Stimulated activated CD4-positive, alpha-beta T cell treated with anti-CD3 and anti-CD28 coated beads, Interleukin-4, amount 100 ng/mL, for 4 hours (primary cell): ENCODE results near the gene MFGE8.
A peak's percentile ranks its signal among the peaks of the same experiment; 100 is the strongest.
"Not testable (repeated sequence)": the region's sequence is repeated elsewhere in the genome, so short reads cannot be mapped to it uniquely, and the experiment has no call there.

ENCODE experiments used
- DNase-seq, 2 experiments: peaks; one replicate each; pipeline ENCODE4 v3.0.0-alpha.2; 2020

The MFGE8 gene

GRCh38 chr15:88913017-88913849, at the start of gene MFGE8:
TSS of gene MFGE8 (minus strand) at chr15:88913379. CDS start at chr15:88913319, 60 bp downstream.
- peak; percentile 58 to 68 for DNase-seq

GRCh38 chr15:88959445-88959844, 46.3 kb upstream of the MFGE8 start:
- no peak for DNase-seq

- no peak for DNase-seq
Measured at GRCh38 chr15:88956906-88957305, 43.7 kb upstream of the MFGE8 start.

GRCh38 chr15:88956263-88956662, 43.1 kb upstream of the MFGE8 start:
- DNase-seq: no peak

- no peak for DNase-seq
Measured at GRCh38 chr15:88954431-88955277, 41.5 kb upstream of the MFGE8 start.

GRCh38 chr15:88950600-88951160, 37.5 kb upstream of the MFGE8 start:
- no peak for DNase-seq

- no peak for DNase-seq
Measured at GRCh38 chr15:88949734-88950400, 36.7 kb upstream of the MFGE8 start.

GRCh38 chr15:88940110-88940675, 27.0 kb upstream of the MFGE8 start:
- no peak for DNase-seq

GRCh38 chr15:88939486-88939806, 26.3 kb upstream of the MFGE8 start:
- DNase-seq: no peak

GRCh38 chr15:88938802-88939485, 25.8 kb upstream of the MFGE8 start:
- DNase-seq: no peak

GRCh38 chr15:88934449-88934848, 21.3 kb upstream of the MFGE8 start:
- DNase-seq: not testable (repeated sequence)

- no peak for DNase-seq
Measured at GRCh38 chr15:88932875-88933330, 19.7 kb upstream of the MFGE8 start.

GRCh38 chr15:88932271-88932874, 19.2 kb upstream of the MFGE8 start:
- no peak for DNase-seq

GRCh38 chr15:88930579-88930978, 17.4 kb upstream of the MFGE8 start:
- no peak for DNase-seq

GRCh38 chr15:88929358-88930098, 16.3 kb upstream of the MFGE8 start:
- not testable (repeated sequence) for DNase-seq

GRCh38 chr15:88928192-88928591, 15.0 kb upstream of the MFGE8 start:
- DNase-seq: not testable (repeated sequence)

GRCh38 chr15:88925648-88926047, 12.5 kb upstream of the MFGE8 start:
- not testable (repeated sequence) for DNase-seq

GRCh38 chr15:88920892-88921435, 7.8 kb upstream of the MFGE8 start:
- not testable (repeated sequence) for DNase-seq

- no peak for DNase-seq
Measured at GRCh38 chr15:88920186-88920891, 7.2 kb upstream of the MFGE8 start.

- no peak for DNase-seq
Measured at GRCh38 chr15:88918738-88919137, 5.6 kb upstream of the MFGE8 start.
